Measurements from ENCODE around the gene ATF1.
"Not testable (repeated sequence)": the region's sequence is repeated elsewhere in the genome, so short reads cannot be mapped to it uniquely, and the experiment has no call there.

ATF1 gene

GRCh38 chr12:50845021-50845647, 81.2 kb downstream of the ATF1 start:
- H3K36me3 ChIP-seq (ENCODE audit: low read depth): no peaks in the 10 kb centered on the region
- H3K4me1 ChIP-seq (ENCODE audit: insufficient read depth, poor library complexity, severe bottlenecking): no peaks in the 10 kb centered on the region
- no peaks in the 10 kb centered on the region for H3K27me3 ChIP-seq (ENCODE audit: insufficient read depth, poor library complexity, severe bottlenecking)
- no peak overlapping the region for H3K27ac ChIP-seq (ENCODE audit: poor library complexity, severe bottlenecking)
- no peak overlapping the region for H3K4me3 ChIP-seq (ENCODE audit: severe bottlenecking)
- ATAC-seq (ENCODE audit: low read depth) (no peak), DNase-seq (ENCODE audit: low spot score) (no peak)
- TF ChIP-seq CTCF (IDR thresholded peaks at IDR 0.05; ENCODE audit: poor library complexity, severe bottlenecking): no peak
- H3K9me3 ChIP-seq (ENCODE audit: severe bottlenecking): no peaks in the 10 kb centered on the region

GRCh38 chr12:50848963-50849362, 85.1 kb downstream of the ATF1 start:
- ATAC-seq (ENCODE audit: low read depth) (no peak), DNase-seq (ENCODE audit: low spot score) (no peak)
- H3K9me3 ChIP-seq (ENCODE audit: severe bottlenecking): no peaks in the 10 kb centered on the region
- no peak overlapping the region for H3K4me3 ChIP-seq (ENCODE audit: severe bottlenecking)
- H3K36me3 ChIP-seq (ENCODE audit: low read depth): no peaks in the 10 kb centered on the region
- no peak overlapping the region for H3K27ac ChIP-seq (ENCODE audit: poor library complexity, severe bottlenecking)
- H3K27me3 ChIP-seq (ENCODE audit: insufficient read depth, poor library complexity, severe bottlenecking): no peaks in the 10 kb centered on the region
- TF ChIP-seq CTCF (IDR thresholded peaks at IDR 0.05; ENCODE audit: poor library complexity, severe bottlenecking): no peak
- no peaks in the 10 kb centered on the region for H3K4me1 ChIP-seq (ENCODE audit: insufficient read depth, poor library complexity, severe bottlenecking)

- not testable (repeated sequence) for H3K4me3 ChIP-seq (ENCODE audit: severe bottlenecking); H3K4me1 ChIP-seq (ENCODE audit: insufficient read depth, poor library complexity, severe bottlenecking); H3K27me3 ChIP-seq (ENCODE audit: insufficient read depth, poor library complexity, severe bottlenecking); DNase-seq (ENCODE audit: low spot score); H3K9me3 ChIP-seq (ENCODE audit: severe bottlenecking); H3K27ac ChIP-seq (ENCODE audit: poor library complexity, severe bottlenecking); ATAC-seq (ENCODE audit: low read depth); H3K36me3 ChIP-seq (ENCODE audit: low read depth)
Observed at GRCh38 chr12:50855218-50855617, 91.3 kb downstream of the ATF1 start.

GRCh38 chr12:50855679-50856078, 91.8 kb downstream of the ATF1 start:
- not testable (repeated sequence) for H3K27me3 ChIP-seq (ENCODE audit: insufficient read depth, poor library complexity, severe bottlenecking); H3K4me3 ChIP-seq (ENCODE audit: severe bottlenecking); ATAC-seq (ENCODE audit: low read depth); H3K36me3 ChIP-seq (ENCODE audit: low read depth); DNase-seq (ENCODE audit: low spot score); H3K27ac ChIP-seq (ENCODE audit: poor library complexity, severe bottlenecking); H3K9me3 ChIP-seq (ENCODE audit: severe bottlenecking); H3K4me1 ChIP-seq (ENCODE audit: insufficient read depth, poor library complexity, severe bottlenecking)

- Histone ChIP-seq H3K4me3 (ENCODE audit: severe bottlenecking) (no peak overlapping the region), H3K36me3 (ENCODE audit: low read depth) (no peaks in the 10 kb centered on the region), H3K4me1 (ENCODE audit: insufficient read depth, poor library complexity, severe bottlenecking) (no peaks in the 10 kb centered on the region), H3K9me3 (ENCODE audit: severe bottlenecking) (no peaks in the 10 kb centered on the region), H3K27me3 (ENCODE audit: insufficient read depth, poor library complexity, severe bottlenecking) (no peaks in the 10 kb centered on the region), H3K27ac (ENCODE audit: poor library complexity, severe bottlenecking) (no peak overlapping the region)
- DNase-seq (ENCODE audit: low spot score): no peak
- TF ChIP-seq CTCF (IDR thresholded peaks at IDR 0.05; ENCODE audit: poor library complexity, severe bottlenecking): no peak
- ATAC-seq (ENCODE audit: low read depth): no peak
Observed at GRCh38 chr12:50859621-50860310, 95.9 kb downstream of the ATF1 start.

- Histone ChIP-seq H3K4me3 (ENCODE audit: severe bottlenecking) (no peak overlapping the region), H3K27ac (ENCODE audit: poor library complexity, severe bottlenecking) (no peak overlapping the region)
- DNase-seq (ENCODE audit: low spot score): no peak
Observed at GRCh38 chr12:50862316-50862715, 98.4 kb downstream of the ATF1 start.

More at GRCh38 chr12:50862316-50862715, 98.4 kb downstream of the ATF1 start:
- no peaks in the 10 kb centered on the region for H3K9me3 ChIP-seq (ENCODE audit: severe bottlenecking)
- H3K4me1 ChIP-seq (ENCODE audit: insufficient read depth, poor library complexity, severe bottlenecking): no peaks in the 10 kb centered on the region
- peak; percentile 86 for ATAC-seq (ENCODE audit: low read depth)
- H3K27me3 ChIP-seq (ENCODE audit: insufficient read depth, poor library complexity, severe bottlenecking): no peaks in the 10 kb centered on the region
- no peak for TF ChIP-seq CTCF (IDR thresholded peaks at IDR 0.05; ENCODE audit: poor library complexity, severe bottlenecking)
- H3K36me3 ChIP-seq (ENCODE audit: low read depth): no peaks in the 10 kb centered on the region

Measured in RWPE2 (cell line).